Suprapubic skin (tissue), 4 donors: ENCODE measurements around the gene ERBB4.

Experiments used
- EP300 ChIP-seq: sonication (generic); formaldehyde crosslinking; IDR thresholded peaks from one replicate; pipeline ENCODE4 v1.6.1; 2017; ENCODE audit warnings: antibody characterized with exemption
- POLR2A ChIP-seq, 2 donors: fragments of 450-650 bp; IDR thresholded peaks; one replicate each; pipeline ENCODE4 v1.6.1; 2017; ENCODE audit warnings: antibody characterized with exemption in 2 of 2, mild to moderate bottlenecking in 2 of 2, moderate library complexity in 2 of 2
- POLR2AphosphoS5 ChIP-seq, 3 donors: sonication (generic); formaldehyde crosslinking; IDR thresholded peaks; one replicate each; pipeline ENCODE4 v1.6.1; 2017; ENCODE audit warnings: antibody characterized with exemption in 3 of 3
- TF ChIP-seq, protein P1 (sequence below), 2 donors: fragments of 200-600 bp in 1 of 2; fragments of 450-650 bp in 1 of 2; sonication (generic) in 1 of 2; IDR thresholded peaks; one replicate each; pipeline ENCODE4 v1.5.1; 2016 to 2019; ENCODE audit warnings: antibody characterized with exemption in 2 of 2, mild to moderate bottlenecking in 1 of 2, moderate library complexity in 1 of 2

DNA sequence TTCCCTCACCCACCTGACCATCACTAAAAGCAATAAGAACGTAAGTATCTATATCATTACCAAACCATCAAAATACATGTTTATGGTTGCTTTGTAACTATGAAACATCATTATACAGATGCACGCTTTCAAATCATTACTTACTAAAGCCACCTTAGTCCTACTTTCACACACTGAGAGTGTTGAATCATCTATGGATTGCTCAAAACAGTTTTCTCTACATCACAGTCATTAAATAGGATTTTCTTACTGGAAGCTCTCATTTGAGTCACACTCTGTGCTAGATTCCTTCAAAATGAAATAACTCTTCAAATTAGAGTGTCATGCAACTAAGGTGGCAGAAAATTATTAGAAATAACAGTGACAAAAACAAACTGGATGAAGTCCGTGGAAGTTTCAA is 1103.8 kb downstream of the ERBB4 start:
- TF ChIP-seq, protein P1, sequence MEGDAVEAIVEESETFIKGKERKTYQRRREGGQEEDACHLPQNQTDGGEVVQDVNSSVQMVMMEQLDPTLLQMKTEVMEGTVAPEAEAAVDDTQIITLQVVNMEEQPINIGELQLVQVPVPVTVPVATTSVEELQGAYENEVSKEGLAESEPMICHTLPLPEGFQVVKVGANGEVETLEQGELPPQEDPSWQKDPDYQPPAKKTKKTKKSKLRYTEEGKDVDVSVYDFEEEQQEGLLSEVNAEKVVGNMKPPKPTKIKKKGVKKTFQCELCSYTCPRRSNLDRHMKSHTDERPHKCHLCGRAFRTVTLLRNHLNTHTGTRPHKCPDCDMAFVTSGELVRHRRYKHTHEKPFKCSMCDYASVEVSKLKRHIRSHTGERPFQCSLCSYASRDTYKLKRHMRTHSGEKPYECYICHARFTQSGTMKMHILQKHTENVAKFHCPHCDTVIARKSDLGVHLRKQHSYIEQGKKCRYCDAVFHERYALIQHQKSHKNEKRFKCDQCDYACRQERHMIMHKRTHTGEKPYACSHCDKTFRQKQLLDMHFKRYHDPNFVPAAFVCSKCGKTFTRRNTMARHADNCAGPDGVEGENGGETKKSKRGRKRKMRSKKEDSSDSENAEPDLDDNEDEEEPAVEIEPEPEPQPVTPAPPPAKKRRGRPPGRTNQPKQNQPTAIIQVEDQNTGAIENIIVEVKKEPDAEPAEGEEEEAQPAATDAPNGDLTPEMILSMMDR (IDR thresholded peaks at IDR 0.05): no peak
- TF ChIP-seq EP300 (no peak), POLR2A (IDR thresholded peaks at IDR 0.05) (no peak), POLR2AphosphoS5 (IDR thresholded peaks at IDR 0.05) (no peak)
